ENCODE measurements around the gene PPP1R16B.

Gene PPP1R16B

GRCh38 chr20:38892091-38892981, 86.8 kb downstream of the PPP1R16B start:
- Mint-ChIP-seq H3K4me1 (peaks cover 60% of the 10 kb centered on the region), H3K36me3 (ENCODE audit: insufficient read depth) (peaks cover 44% of the 10 kb centered on the region), H3K9me3 (no peaks in the 10 kb centered on the region), H3K27ac (ENCODE audit: low read depth) (peak overlapping the region; percentile 93), H3K4me3 (peak overlapping the region; percentile 71), H3K27me3 (no peaks in the 10 kb centered on the region)
- peak; percentile 5 for ATAC-seq (replicated peaks; ENCODE audit: extremely low read depth, poor library complexity, severe bottlenecking)
- DNase-seq (ENCODE audit: low spot score in 2 of 2) = no peak

DNA sequence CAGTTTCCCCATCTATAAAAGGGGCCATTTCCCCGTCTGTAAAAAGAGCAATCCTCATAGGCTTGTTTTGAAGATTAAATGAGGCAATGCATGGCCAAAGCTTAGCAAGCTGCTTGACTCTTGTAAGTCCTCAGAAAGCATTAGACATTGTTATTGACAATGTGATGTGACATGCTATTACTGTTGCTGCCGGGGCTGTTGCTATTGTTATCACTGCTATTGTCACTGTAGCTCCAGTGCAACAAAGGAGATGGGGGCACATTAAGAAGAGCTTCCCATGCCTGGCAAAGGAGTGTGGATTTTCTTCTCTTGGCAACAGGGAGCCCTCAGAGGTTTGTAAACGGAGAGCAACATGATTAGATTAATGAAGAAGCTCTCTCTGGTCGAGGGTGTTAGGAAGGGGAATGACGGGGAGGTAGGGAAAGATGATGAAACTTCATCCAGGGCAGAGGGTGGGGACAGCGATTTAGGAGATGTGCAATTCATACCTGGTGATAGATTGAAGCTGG, 87.6 kb downstream of the PPP1R16B start:
- Mint-ChIP-seq H3K36me3 (ENCODE audit: insufficient read depth) (peaks cover 47% of the 10 kb centered on the region), H3K9me3 (no peaks in the 10 kb centered on the region), H3K4me1 (peaks cover 56% of the 10 kb centered on the region), H3K4me3 (peak overlapping the region; percentile 71), H3K27me3 (no peaks in the 10 kb centered on the region), H3K27ac (ENCODE audit: low read depth) (peak overlapping the region; percentile 93)
- DNase-seq (ENCODE audit: low spot score in 2 of 2) = no peak
- peak; percentile 57 for ATAC-seq (replicated peaks; ENCODE audit: extremely low read depth, poor library complexity, severe bottlenecking)

DNA sequence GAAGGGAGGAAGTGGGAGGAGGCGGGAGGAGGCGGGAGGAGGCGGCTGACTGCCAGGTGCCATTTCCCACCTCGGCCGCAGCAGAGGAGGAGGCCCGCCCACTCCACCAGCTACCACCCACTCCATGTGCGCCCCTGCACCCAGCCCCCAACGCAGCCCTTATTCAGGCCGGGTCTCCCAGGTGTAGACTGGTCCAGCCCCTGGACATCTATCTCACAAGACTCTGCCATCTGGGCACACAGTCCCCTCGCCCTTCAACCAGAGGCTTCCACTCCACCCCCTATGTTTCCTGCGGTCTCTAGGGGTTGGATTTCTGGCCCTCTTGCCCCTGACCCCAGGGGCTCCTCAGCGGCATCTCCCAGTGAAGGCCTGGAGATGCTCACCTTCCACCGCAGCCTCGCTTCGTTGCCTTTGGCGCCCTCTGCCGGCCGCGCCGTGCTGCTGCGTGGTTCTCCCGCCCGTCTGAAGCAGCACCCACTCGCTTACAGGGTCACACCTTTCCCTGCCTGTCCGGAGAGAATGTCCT, 88.1 kb downstream of the PPP1R16B start:
- peak overlapping the region; percentile 93 for H3K27ac Mint-ChIP-seq (ENCODE audit: low read depth)

GRCh38 chr20:38894091-38894847, 88.8 kb downstream of the PPP1R16B start:
- Mint-ChIP-seq H3K36me3 (ENCODE audit: insufficient read depth) (peaks cover 51% of the 10 kb centered on the region), H3K4me3 (peak overlapping the region; percentile 71), H3K27me3 (no peaks in the 10 kb centered on the region), H3K4me1 (peaks cover 47% of the 10 kb centered on the region), H3K9me3 (no peaks in the 10 kb centered on the region), H3K27ac (ENCODE audit: low read depth) (peak overlapping the region; percentile 93)
- ATAC-seq (replicated peaks; ENCODE audit: extremely low read depth, poor library complexity, severe bottlenecking) (no peak), DNase-seq (ENCODE audit: low spot score in 2 of 2) (no peak)

More for the DNA sequence above, 88.1 kb downstream of the PPP1R16B start:
- Mint-ChIP-seq H3K9me3 (no peaks in the 10 kb centered on the region), H3K4me1 (peaks cover 51% of the 10 kb centered on the region), H3K36me3 (ENCODE audit: insufficient read depth) (peaks cover 47% of the 10 kb centered on the region), H3K4me3 (peak overlapping the region; percentile 71), H3K27me3 (no peaks in the 10 kb centered on the region)
- peak; percentile 78 to 82 for DNase-seq (ENCODE audit: low spot score in 2 of 2)
- ATAC-seq (replicated peaks; ENCODE audit: extremely low read depth, poor library complexity, severe bottlenecking) = peak; percentile 78

DNA sequence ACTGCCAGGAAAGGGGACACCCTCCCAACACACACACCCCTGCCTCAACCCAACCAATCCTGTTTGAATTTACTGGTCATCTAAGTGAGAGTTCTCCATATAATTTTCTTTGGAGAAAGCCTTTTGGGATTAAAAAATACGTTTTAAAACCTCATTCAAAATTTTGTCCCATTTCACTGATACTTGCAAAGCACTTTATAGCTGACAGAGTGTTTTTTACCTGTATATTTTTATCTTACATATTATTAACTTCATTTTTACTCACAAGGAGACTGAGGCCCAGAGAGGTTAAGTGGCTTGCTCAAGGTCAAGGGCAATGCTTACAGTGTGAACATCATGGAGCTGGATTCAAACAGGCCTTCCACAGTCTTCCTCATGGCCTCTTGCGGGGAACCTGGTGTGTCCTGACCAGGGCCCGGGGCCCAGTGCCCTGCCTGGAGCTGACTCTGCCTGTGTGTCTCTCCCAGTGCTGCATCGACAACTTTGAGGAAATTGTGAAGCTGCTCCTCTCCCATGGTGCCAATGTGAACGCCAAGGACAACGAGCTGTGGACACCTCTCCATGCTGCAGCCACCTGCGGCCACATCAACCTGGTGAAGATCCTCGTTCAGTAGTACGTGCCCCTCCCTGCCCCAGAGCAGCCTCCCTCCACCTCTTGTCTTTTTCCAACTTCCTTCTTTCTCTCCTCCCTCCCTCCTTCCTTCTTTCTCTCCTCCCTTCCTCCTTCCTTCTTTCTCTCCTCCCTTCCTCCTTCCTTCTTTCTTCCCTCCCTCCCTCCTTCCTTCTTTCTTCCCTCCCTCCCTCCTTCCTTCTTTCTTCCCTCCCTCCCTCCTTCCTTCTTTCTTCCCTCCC, 89.8 kb downstream of the PPP1R16B start:
- no peaks in the 10 kb centered on the region for H3K27me3 Mint-ChIP-seq
- H3K36me3 Mint-ChIP-seq (ENCODE audit: insufficient read depth) = peaks cover 47% of the 10 kb centered on the region
- DNase-seq (ENCODE audit: low spot score in 2 of 2) = no peak
- no peaks in the 10 kb centered on the region for H3K9me3 Mint-ChIP-seq
- peaks cover 43% of the 10 kb centered on the region for H3K4me1 Mint-ChIP-seq
- peak overlapping the region; percentile 93 for H3K27ac Mint-ChIP-seq (ENCODE audit: low read depth)
- ATAC-seq (replicated peaks; ENCODE audit: extremely low read depth, poor library complexity, severe bottlenecking) = no peak
- no peak overlapping the region for H3K4me3 Mint-ChIP-seq

- Mint-ChIP-seq H3K4me3 (no peak overlapping the region), H3K4me1 (peaks cover 39% of the 10 kb centered on the region), H3K27ac (ENCODE audit: low read depth) (peak overlapping the region; percentile 84), H3K27me3 (no peaks in the 10 kb centered on the region), H3K36me3 (ENCODE audit: insufficient read depth) (peaks cover 53% of the 10 kb centered on the region), H3K9me3 (no peaks in the 10 kb centered on the region)
- DNase-seq (ENCODE audit: low spot score in 2 of 2) (no peak), ATAC-seq (replicated peaks; ENCODE audit: extremely low read depth, poor library complexity, severe bottlenecking) (no peak)
Observed at GRCh38 chr20:38896009-38896594, 90.6 kb downstream of the PPP1R16B start.

DNA sequence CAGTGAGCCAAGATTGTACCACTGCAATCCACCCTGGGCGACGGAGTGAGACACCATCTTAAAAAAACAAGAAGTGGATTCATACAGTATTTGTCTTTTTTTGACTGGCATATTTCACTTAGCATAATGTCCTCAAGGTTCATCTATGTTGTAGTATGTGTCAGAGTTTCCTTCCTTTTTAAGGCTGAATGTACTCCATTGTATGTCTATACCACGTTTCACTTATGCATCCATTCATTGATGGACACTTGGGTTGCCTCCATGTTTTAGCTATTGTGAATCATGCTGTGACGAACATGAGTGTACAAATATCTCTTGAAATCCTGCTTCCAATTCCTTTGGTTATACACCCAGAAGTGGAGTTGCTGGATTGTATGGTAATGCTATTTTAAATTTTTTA, 91.8 kb downstream of the PPP1R16B start:
- H3K4me3 Mint-ChIP-seq = no peak overlapping the region
- no peak overlapping the region for H3K27ac Mint-ChIP-seq (ENCODE audit: low read depth)
- DNase-seq (ENCODE audit: low spot score in 2 of 2) = no peak
- no peak for ATAC-seq (replicated peaks; ENCODE audit: extremely low read depth, poor library complexity, severe bottlenecking)
- H3K27me3 Mint-ChIP-seq = no peaks in the 10 kb centered on the region
- peaks cover 63% of the 10 kb centered on the region for H3K36me3 Mint-ChIP-seq (ENCODE audit: insufficient read depth)
- H3K9me3 Mint-ChIP-seq = no peaks in the 10 kb centered on the region
- H3K4me1 Mint-ChIP-seq = peaks cover 40% of the 10 kb centered on the region

DNA sequence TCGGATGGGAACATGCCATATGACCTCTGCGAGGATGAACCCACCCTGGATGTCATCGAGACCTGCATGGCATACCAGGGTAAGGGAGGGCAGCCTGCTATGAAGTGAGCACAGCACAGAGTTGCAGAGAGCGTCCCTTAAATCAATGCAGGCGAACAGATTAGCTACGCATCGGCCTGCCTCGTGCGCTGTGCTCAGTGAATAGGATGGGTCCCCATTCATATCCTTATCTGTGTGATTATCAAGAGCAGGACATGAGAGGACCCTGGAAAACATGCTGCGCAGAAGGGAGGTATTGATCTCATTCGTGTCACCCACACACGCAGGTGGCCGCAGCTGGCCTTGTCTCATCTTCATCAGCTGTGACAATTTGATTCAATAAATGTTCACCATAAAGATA, 95.1 kb downstream of the PPP1R16B start:
- H3K9me3 Mint-ChIP-seq = peaks cover 6% of the 10 kb centered on the region
- peaks cover 21% of the 10 kb centered on the region for H3K4me1 Mint-ChIP-seq
- no peak for ATAC-seq (replicated peaks; ENCODE audit: extremely low read depth, poor library complexity, severe bottlenecking)
- H3K27ac Mint-ChIP-seq (ENCODE audit: low read depth) = no peak overlapping the region
- DNase-seq (ENCODE audit: low spot score in 2 of 2) = no peak
- no peak overlapping the region for H3K4me3 Mint-ChIP-seq
- peaks cover 73% of the 10 kb centered on the region for H3K36me3 Mint-ChIP-seq (ENCODE audit: insufficient read depth)
- H3K27me3 Mint-ChIP-seq = no peaks in the 10 kb centered on the region

GRCh38 chr20:38902601-38903000, 97.1 kb downstream of the PPP1R16B start:
- Mint-ChIP-seq H3K4me1 (peaks cover 16% of the 10 kb centered on the region), H3K27ac (ENCODE audit: low read depth) (no peak overlapping the region), H3K9me3 (peaks cover 6% of the 10 kb centered on the region), H3K27me3 (no peaks in the 10 kb centered on the region), H3K4me3 (no peak overlapping the region), H3K36me3 (ENCODE audit: insufficient read depth) (peaks cover 74% of the 10 kb centered on the region)
- DNase-seq (ENCODE audit: low spot score in 2 of 2) (no peak), ATAC-seq (replicated peaks; ENCODE audit: extremely low read depth, poor library complexity, severe bottlenecking) (no peak)

GRCh38 chr20:38903335-38903734, 97.8 kb downstream of the PPP1R16B start:
- peaks cover 20% of the 10 kb centered on the region for H3K4me1 Mint-ChIP-seq
- H3K27me3 Mint-ChIP-seq = no peaks in the 10 kb centered on the region
- no peak for DNase-seq (ENCODE audit: low spot score in 2 of 2)
- H3K36me3 Mint-ChIP-seq (ENCODE audit: insufficient read depth) = peaks cover 78% of the 10 kb centered on the region
- no peak for ATAC-seq (replicated peaks; ENCODE audit: extremely low read depth, poor library complexity, severe bottlenecking)
- H3K4me3 Mint-ChIP-seq = no peak overlapping the region
- H3K9me3 Mint-ChIP-seq = peaks cover 6% of the 10 kb centered on the region
- peak overlapping the region; percentile 24 for H3K27ac Mint-ChIP-seq (ENCODE audit: low read depth)

DNA sequence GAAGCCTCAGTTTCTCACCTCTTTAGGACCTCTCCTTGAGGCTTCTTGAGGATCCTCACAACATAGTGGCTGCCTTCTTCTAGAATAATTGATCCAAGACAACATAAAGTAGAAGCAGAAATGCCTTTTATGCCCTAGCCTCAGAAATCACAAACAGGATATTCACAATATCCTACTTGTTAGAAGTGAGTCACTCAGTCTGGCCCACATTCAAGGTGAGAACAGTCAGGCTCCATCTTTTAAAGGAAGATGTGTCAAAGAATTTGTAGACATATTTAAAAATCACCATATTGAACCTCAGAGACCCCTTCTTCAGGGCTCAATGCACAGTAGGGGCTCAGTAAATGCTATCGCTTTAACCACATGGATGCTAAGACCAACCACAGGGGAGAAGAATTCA, 99.9 kb downstream of the PPP1R16B start:
- Mint-ChIP-seq H3K9me3 (peaks cover 6% of the 10 kb centered on the region), H3K36me3 (ENCODE audit: insufficient read depth) (peaks cover 82% of the 10 kb centered on the region), H3K4me3 (no peak overlapping the region), H3K27me3 (no peaks in the 10 kb centered on the region), H3K4me1 (peaks cover 26% of the 10 kb centered on the region), H3K27ac (ENCODE audit: low read depth) (no peak overlapping the region)
- ATAC-seq (replicated peaks; ENCODE audit: extremely low read depth, poor library complexity, severe bottlenecking) (no peak), DNase-seq (ENCODE audit: low spot score in 2 of 2) (no peak)
